ENCODE data around the gene MLLT11.
"Not testable (repeated sequence)": the region's sequence is repeated elsewhere in the genome, so short reads cannot be mapped to it uniquely, and the experiment has no call there.

MLLT11 gene

GRCh38 chr1:151058692-151059091 lies 1.5 kb upstream of the MLLT11 start:
- no peak for DNase-seq

- peak; percentile 80 for DNase-seq
Measured at GRCh38 chr1:151059109-151060006, 839 bp upstream of the MLLT11 start, which contains the start of gene CDC42SE1. Gene CDC42SE1 (minus strand): TSS chr1:151059622. CDS start chr1:151055730, 3,892 bp downstream.

- no peak for DNase-seq
Measured at GRCh38 chr1:151060657-151061421, 642 bp downstream of the MLLT11 start.

GRCh38 chr1:151061704-151062103 lies 1.5 kb downstream of the MLLT11 start:
- no peak for DNase-seq

- DNase-seq = no peak
Measured at GRCh38 chr1:151062741-151063371, 2.7 kb downstream of the MLLT11 start.

- no peak for DNase-seq
Measured at GRCh38 chr1:151065089-151065645, 5.0 kb downstream of the MLLT11 start.

GRCh38 chr1:151067185-151067584 lies 7.0 kb downstream of the MLLT11 start:
- DNase-seq = no peak

- no peak for DNase-seq
Measured at GRCh38 chr1:151069103-151069486, 8.9 kb downstream of the MLLT11 start.

GRCh38 chr1:151070474-151071276 lies 10.5 kb downstream of the MLLT11 start, which contains the start of gene GABPB2:
Gene GABPB2 (plus strand): TSS chr1:151070761. CDS start chr1:151088190, 17,429 bp downstream.
- DNase-seq = peak; percentile 64

GRCh38 chr1:151072224-151072623 lies 12.0 kb downstream of the MLLT11 start:
- no peak for DNase-seq

- DNase-seq = no peak
Measured at GRCh38 chr1:151085953-151086559, 25.9 kb downstream of the MLLT11 start.

- not testable (repeated sequence) for DNase-seq
Measured at GRCh38 chr1:151097426-151097825, 37.2 kb downstream of the MLLT11 start.

- no peak for DNase-seq
Measured at GRCh38 chr1:151098126-151098525, 37.9 kb downstream of the MLLT11 start.

- DNase-seq = no peak
Measured at GRCh38 chr1:151104630-151105029, 44.4 kb downstream of the MLLT11 start.

- DNase-seq = no peak
Measured at GRCh38 chr1:151106894-151107293, 46.7 kb downstream of the MLLT11 start.

- no peak for DNase-seq
Measured at GRCh38 chr1:151108331-151108730, 48.1 kb downstream of the MLLT11 start.

GRCh38 chr1:151113877-151114276 lies 53.7 kb downstream of the MLLT11 start:
- no peak for DNase-seq
